Subcutaneous abdominal adipose tissue (tissue), 5 donors: Measurements from ENCODE around the gene B3GALNT1.
"Not testable (repeated sequence)": the region's sequence is repeated elsewhere in the genome, so short reads cannot be mapped to it uniquely, and the experiment has no call there.

ENCODE experiments used
- H3K27ac ChIP-seq: one replicate; pipeline ENCODE4 v1.7.0; 2013; ENCODE audit warnings: low read depth, mild to moderate bottlenecking, inconsistent platforms, low read length, moderate library complexity
- H3K27me3 ChIP-seq, 5 donors: one replicate each; pipeline ENCODE4 v1.7.0; 2013; ENCODE audit warnings: low read length in 5 of 5, inconsistent platforms in 1 of 5; ENCODE audit not compliant: control insufficient read depth in 5 of 5, insufficient read depth in 4 of 5
- H3K36me3 ChIP-seq, 5 donors: one replicate each; pipeline ENCODE4 v1.7.0; 2013; ENCODE audit warnings: low read length in 5 of 5; ENCODE audit not compliant: control insufficient read depth in 5 of 5, insufficient read depth in 5 of 5
- H3K4me1 ChIP-seq, 5 donors: one replicate each; pipeline ENCODE4 v1.7.0; 2013; ENCODE audit warnings: low read length in 5 of 5, mild to moderate bottlenecking in 3 of 5, moderate library complexity in 1 of 5; ENCODE audit not compliant: control insufficient read depth in 5 of 5, insufficient read depth in 5 of 5
- H3K4me3 ChIP-seq, 5 donors: one replicate each; pipeline ENCODE4 v1.7.0; 2013; ENCODE audit warnings: low read length in 5 of 5, low read depth in 1 of 5
- H3K9ac ChIP-seq, 5 donors: one replicate each; pipeline ENCODE4 v1.7.0; 2013; ENCODE audit warnings: low read length in 5 of 5, mild to moderate bottlenecking in 4 of 5, moderate library complexity in 3 of 5
- H3K9me3 ChIP-seq, 5 donors: one replicate each; pipeline ENCODE4 v1.7.0; 2013; ENCODE audit warnings: low read length in 5 of 5; ENCODE audit not compliant: control insufficient read depth in 5 of 5
- donor health status: healthy.
- donor health status: healthy.
- donor health status: healthy.
- donor health status: healthy.
- donor health status: healthy.

B3GALNT1 gene

DNA sequence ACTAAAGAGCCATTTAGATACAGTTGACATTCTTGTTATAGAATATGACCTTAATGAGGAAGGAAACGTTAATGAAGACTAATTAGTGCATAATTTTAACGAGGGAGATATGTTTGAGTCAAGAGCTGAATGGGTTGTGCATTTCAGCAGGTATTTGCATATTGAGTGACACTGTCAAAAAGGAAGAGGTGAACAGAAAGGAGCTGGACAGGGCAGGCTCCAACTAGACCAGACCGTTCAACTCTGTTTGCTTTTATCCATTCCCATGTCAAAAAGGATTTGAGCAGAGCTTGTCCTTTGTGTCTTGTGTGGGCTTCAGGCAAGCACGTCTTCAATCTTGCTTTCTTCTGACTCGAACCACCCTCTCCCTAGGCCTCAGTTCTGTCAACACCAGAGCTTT lies 40.7 kb downstream of the B3GALNT1 start:
- Histone ChIP-seq H3K4me3 (no peak overlapping the region), H3K36me3 (peaks cover 0 to 11% (median 5%) of the 10 kb centered on the region in 5 donors), H3K9ac (no peak overlapping the region), H3K9me3 (no peaks in the 10 kb centered on the region), H3K4me1 (no peaks in the 10 kb centered on the region), H3K27me3 (no peaks in the 10 kb centered on the region), H3K27ac (no peak overlapping the region)

DNA sequence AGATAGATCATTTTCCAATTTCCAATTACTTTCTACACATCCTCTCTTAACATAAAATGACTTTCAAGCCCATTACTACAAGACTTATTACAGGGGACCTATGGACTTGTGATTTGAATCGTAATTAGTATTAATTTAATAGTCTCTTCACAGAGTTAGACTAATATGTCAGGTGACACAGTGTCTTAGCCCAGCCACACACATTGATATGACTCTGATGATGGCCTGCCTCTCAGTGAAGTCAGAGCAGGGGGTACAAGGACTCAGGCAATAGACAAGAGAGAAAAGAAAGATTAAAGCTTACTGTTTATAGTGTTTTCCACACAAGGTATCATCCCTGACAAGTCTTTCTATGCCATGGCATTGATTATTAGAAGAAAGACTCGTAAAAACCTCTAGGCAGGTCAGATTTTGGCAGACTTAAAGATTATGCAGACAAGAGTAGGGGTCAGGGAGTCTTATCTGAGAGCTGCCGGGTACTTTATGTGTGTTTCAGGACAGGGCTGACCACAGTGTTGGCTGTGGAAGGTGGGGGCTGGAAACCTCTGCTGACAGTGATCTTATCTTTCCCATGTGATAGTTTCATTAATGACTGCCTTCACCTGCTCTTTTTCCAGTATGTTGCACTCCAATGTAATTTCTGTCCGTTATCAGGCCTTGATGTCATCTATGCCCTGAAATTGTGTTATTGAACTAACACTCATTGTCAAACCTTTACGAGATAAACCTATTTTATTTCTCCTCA lies 50.1 kb downstream of the B3GALNT1 start:
- no peaks in the 10 kb centered on the region for H3K27me3 ChIP-seq
- no peak overlapping the region for H3K4me3 ChIP-seq
- no peaks in the 10 kb centered on the region for H3K9me3 ChIP-seq
- no peaks in the 10 kb centered on the region for H3K4me1 ChIP-seq
- no peaks in the 10 kb centered on the region for H3K36me3 ChIP-seq
- H3K27ac ChIP-seq: no peak overlapping the region
- H3K9ac ChIP-seq: no peak overlapping the region

DNA sequence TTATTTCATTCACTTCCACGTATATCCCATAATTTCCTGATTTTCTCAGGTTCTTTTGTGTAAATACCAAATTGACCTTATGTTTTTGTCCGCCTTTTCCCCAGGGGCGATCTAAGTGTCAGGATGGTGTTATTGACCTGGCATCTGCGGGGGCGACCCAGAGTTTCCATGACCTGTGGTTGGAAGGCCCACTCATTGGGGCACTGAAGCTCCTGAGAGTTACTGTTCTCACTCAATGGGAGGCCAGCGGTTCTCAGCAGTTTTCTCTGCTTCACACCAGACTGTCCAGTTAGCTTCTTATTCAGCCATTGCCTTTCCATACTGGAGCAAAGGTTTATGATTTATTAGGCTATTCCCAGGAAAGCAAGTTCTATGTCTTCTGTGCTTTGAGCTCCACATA lies 53.3 kb downstream of the B3GALNT1 start:
- H3K9me3 ChIP-seq: no peaks in the 10 kb centered on the region
- no peak overlapping the region for H3K4me3 ChIP-seq
- H3K36me3 ChIP-seq: no peaks in the 10 kb centered on the region
- no peaks in the 10 kb centered on the region for H3K27me3 ChIP-seq
- no peak overlapping the region for H3K9ac ChIP-seq
- no peak overlapping the region for H3K27ac ChIP-seq
- no peaks in the 10 kb centered on the region for H3K4me1 ChIP-seq

DNA sequence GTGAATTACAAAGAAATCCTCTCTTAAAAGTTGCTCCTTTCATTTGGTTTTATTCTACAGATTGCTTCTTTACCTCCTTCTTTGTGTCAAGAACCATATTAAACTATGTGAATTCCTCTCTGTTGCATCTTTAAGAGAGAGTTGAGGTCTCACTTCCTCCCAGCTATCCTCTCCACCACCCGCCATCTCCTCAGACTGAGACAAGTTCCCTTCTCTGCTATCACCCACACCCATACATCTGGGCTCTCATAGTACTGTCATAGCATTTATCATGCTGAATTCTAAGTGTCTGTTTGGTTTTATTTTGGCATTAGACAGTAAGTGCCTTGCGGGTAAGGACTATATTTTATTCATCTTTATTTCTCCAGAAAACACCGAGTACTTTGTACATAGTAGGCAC lies 54.2 kb downstream of the B3GALNT1 start:
- Histone ChIP-seq H3K4me3 (no peak overlapping the region), H3K9me3 (no peaks in the 10 kb centered on the region), H3K36me3 (no peaks in the 10 kb centered on the region), H3K9ac (no peak overlapping the region), H3K27me3 (no peaks in the 10 kb centered on the region), H3K4me1 (no peaks in the 10 kb centered on the region), H3K27ac (no peak overlapping the region)

DNA sequence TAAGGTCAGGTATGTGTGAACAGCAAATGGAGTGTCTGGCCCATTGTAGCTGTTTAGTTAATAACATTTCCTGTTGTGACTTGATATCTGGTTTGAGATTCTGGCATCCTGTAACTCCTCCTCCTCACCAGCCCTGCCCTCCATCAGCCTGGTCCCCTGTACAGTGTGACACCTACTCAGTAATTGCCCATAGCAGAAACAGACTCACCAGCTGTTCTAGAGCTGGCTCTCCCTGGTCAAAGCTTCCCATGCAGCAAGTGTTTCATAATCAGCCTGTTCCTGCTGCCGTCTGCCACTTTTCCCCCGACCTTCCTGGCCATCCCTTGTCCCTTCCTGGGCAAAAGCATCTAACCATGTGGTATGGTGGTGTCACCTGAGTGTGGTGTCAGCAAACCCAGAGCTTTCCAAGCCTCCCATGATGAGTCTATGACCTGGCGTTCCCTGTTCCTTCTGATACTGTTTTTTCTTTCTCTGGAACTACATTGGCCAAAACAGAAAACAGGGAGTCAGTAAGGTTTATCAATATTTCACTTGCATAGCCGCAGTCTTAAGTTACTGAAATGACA lies 55.4 kb downstream of the B3GALNT1 start:
- Histone ChIP-seq H3K27me3 (no peaks in the 10 kb centered on the region), H3K4me3 (no peak overlapping the region), H3K27ac (no peak overlapping the region), H3K9ac (no peak overlapping the region), H3K36me3 (no peaks in the 10 kb centered on the region), H3K4me1 (no peaks in the 10 kb centered on the region), H3K9me3 (no peaks in the 10 kb centered on the region)

DNA sequence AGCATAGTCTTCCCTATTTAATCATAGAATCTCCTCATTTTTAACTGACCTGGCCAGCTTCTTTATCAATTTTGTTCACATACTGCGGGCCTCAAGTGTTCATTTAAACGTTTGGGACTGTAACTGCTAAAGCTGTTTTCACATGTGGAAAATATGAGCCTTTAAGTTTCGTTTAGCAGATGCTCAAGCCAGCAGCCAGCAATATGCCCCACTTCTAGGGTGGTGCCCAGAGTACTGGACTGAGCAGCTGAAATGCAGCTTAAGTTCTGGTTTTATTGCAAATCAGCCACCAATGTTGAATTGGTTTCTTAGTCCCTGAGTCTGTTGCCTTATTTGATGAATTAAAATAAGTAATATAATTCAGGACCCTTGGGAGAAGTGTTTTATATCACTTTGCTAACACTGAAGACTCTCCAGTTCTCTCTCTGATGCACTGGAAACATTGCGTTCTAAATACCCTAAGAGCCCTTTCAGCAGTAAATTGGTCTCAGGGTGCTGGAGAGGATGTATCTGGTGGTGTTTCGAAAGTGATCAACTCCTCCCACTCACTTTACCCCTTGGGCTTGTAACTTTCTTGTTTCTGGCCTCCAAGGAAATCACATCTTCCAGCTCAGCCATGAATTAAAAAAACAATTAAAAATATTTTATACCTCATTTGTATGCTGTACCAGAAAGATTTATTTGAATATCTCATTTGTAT lies 61.7 kb downstream of the B3GALNT1 start:
- Histone ChIP-seq H3K27ac (no peak overlapping the region), H3K36me3 (no peaks in the 10 kb centered on the region), H3K9me3 (no peaks in the 10 kb centered on the region)

DNA sequence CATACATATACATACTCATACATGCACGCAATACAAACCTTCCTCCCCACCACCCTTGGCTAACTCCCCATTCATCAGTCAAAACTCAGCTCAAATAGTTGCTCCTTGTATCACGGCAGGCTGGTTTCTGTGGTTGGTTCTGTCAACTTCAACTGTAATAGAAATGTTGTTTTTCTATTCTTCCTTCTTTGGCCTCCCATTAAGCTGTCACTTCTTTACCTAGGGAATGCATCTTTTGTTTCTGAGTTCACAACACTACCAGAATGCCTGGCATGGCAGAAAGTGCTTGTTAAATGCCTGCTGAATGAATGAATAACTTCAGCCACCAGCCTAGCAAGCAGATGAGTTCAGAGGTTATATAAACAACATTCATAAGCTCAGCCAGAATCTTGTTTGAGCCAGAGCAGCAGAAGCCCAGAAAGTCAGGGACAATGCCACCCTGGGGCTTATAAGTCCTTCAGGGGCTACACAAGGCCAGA lies 63.1 kb downstream of the B3GALNT1 start:
- Histone ChIP-seq H3K36me3 (no peaks in the 10 kb centered on the region), H3K9ac (no peak overlapping the region), H3K4me3 (no peak overlapping the region), H3K9me3 (no peaks in the 10 kb centered on the region), H3K27ac (no peak overlapping the region), H3K27me3 (no peaks in the 10 kb centered on the region), H3K4me1 (no peaks in the 10 kb centered on the region)

More for the DNA sequence above, 61.7 kb downstream of the B3GALNT1 start:
- no peaks in the 10 kb centered on the region for H3K4me1 ChIP-seq
- no peak overlapping the region for H3K4me3 ChIP-seq
- no peak overlapping the region for H3K9ac ChIP-seq
- no peaks in the 10 kb centered on the region for H3K27me3 ChIP-seq

DNA sequence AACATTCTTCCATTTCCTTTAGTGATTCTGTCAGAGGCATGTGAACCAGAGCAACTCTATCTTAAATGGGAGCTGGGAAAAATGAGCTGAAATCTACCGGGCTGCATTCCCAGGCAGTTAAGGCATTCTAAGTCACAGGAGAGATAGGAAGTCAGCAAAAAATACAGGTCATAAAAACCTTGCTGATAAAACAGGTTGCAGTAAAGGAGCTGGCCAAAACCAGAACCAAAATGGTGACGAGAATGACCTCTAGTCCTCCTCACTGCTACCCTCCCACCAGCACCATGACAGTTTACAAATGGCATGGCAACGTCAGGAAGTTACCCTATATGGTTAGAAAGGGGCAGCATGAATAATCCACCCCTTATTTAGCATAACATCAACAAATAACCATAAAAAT lies 66.4 kb downstream of the B3GALNT1 start:
- Histone ChIP-seq H3K36me3 (no peaks in the 10 kb centered on the region), H3K27ac (no peak overlapping the region), H3K9me3 (no peaks in the 10 kb centered on the region), H3K9ac (no peak overlapping the region), H3K4me1 (peaks cover 0 to 5% (median 0%) of the 10 kb centered on the region in 5 donors), H3K27me3 (no peaks in the 10 kb centered on the region), H3K4me3 (no peak overlapping the region)

DNA sequence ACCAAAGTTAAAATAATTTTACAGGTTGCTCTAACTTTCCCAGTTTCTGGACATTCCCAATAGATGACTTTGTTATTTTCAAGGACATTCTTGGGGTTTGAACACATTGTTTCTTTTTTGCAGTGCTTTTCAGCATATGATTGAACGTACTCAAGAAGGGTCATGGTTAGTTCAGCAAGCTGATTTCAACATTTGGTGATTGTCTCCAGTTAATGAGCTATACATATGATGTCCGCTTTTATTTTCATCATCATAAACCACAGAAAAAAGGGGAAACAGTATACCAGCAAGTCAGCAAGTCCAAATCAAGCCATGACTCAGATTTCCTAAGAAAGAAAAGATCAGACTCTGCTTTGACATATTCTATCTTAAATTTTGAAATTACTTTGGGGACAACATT lies 69.4 kb downstream of the B3GALNT1 start:
- Histone ChIP-seq H3K4me3 (no peak overlapping the region), H3K9ac (no peak overlapping the region), H3K27ac (no peak overlapping the region), H3K27me3 (no peaks in the 10 kb centered on the region), H3K9me3 (no peaks in the 10 kb centered on the region), H3K36me3 (no peaks in the 10 kb centered on the region), H3K4me1 (peaks cover 0 to 5% (median 0%) of the 10 kb centered on the region in 5 donors)

DNA sequence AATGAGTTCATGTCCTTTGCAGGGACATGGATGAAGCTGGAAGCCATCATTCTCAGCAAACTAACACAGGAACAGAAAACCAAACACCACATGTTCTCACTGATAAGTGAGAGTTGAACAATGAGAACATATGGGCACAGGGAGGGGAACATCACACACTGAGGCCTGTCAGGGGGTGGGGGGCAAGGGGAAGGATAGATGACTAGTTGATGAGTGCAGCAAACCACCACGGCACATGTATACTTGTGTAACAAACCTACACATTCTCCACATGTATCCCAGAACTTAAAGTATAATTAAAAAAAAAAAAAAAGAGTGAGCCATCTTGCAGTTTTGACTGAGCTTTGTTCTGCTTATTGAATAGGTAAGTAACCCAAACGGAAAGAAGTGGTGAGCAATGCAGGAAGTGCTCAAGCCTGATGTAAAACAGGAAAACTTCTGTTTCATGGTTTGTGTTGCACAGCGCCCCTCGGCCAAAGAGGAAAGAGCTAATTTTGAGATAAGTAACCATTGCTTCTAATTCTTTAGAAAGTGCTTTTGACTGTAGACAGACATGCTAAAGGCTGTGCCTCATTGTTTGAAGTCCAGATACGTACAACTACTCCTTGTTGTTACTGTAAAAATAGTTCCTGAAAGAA lies 70.1 kb downstream of the B3GALNT1 start:
- not testable (repeated sequence) for H3K36me3 ChIP-seq, H3K27ac ChIP-seq, H3K4me3 ChIP-seq, H3K9ac ChIP-seq, H3K4me1 ChIP-seq, H3K9me3 ChIP-seq, H3K27me3 ChIP-seq
